ENCODE data around the gene UNC13B. TPM values are rescaled to one million over a fixed set of nuclear protein-coding genes. Genes with fewer than 3 reads are reported as not detected.

Gene UNC13B
- total and polyA plus RNA-seq, 2 of the 13 experiments (the other 11 are each of a cell fraction or from before 2014, with no cell fraction given): 14.0 to 18.3 TPM

DNA sequence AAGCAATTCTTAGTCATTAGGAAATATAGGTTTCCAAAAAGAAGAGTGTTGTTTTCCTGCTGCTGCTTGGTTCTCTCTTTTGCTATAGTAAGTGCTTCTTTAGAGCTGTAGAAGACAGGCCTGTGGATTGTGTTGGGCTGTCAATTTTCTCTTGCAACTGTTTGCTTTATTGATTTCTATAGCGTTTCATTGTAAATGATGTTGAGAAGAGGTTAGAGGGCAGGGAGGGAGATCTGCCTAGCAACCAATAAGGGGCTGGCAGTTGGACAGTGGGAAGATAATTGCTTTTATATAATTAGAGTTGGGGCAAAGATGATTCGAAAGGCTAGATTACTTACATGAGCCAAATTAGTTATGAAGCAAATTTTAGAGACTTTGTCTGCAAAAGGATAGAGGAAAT is 11.1 kb downstream of the UNC13B start (continued):
- TF ChIP-seq, protein P1, sequence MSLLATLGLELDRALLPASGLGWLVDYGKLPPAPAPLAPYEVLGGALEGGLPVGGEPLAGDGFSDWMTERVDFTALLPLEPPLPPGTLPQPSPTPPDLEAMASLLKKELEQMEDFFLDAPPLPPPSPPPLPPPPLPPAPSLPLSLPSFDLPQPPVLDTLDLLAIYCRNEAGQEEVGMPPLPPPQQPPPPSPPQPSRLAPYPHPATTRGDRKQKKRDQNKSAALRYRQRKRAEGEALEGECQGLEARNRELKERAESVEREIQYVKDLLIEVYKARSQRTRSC (CRISPR knock-in tag; IDR thresholded peaks at IDR 0.05; ENCODE audit: low read depth): no peak
- TF ChIP-seq ZNF713 (CRISPR knock-in tag; IDR thresholded peaks at IDR 0.05) (no peak), ZBTB8A (CRISPR knock-in tag; IDR thresholded peaks at IDR 0.05; ENCODE audit: borderline replicate concordance, low read depth) (no peak), FOXP1 (IDR thresholded peaks at IDR 0.05) (no peak), FOXP1 (CRISPR knock-in tag; IDR thresholded peaks at IDR 0.05) (no peak), GLMP (CRISPR knock-in tag; IDR thresholded peaks at IDR 0.05; ENCODE audit: borderline replicate concordance) (no peak), ZNF20 (CRISPR knock-in tag; IDR thresholded peaks at IDR 0.05) (no peak), ARID2 (CRISPR knock-in tag; IDR thresholded peaks at IDR 0.05; ENCODE audit: borderline replicate concordance) (no peak), MXD3 (CRISPR knock-in tag; IDR thresholded peaks at IDR 0.05) (no peak), PHF8 (CRISPR knock-in tag; IDR thresholded peaks at IDR 0.05) (no peak), NR2F2 (IDR thresholded peaks at IDR 0.05; ENCODE audit: borderline replicate concordance, low read depth) (0 out of 2 replicates have a peak, but pooled peaks have one; percentile 38), NR2F1 (CRISPR knock-in tag; IDR thresholded peaks at IDR 0.05) (peak in 1 of 2 experiments; percentile 50; a peak in 1 of 4 replicates), RFXANK (CRISPR knock-in tag; IDR thresholded peaks at IDR 0.05) (peak; percentile 96), ZNF792 (CRISPR knock-in tag; IDR thresholded peaks at IDR 0.05) (no peak), ZNF768 (CRISPR knock-in tag; IDR thresholded peaks at IDR 0.05) (no peak), EP300 (IDR thresholded peaks at IDR 0.05; ENCODE audit: low read depth in 2 of 2, low read length in 2 of 2) (no peak), EP300 (CRISPR knock-in tag; IDR thresholded peaks at IDR 0.05; ENCODE audit: borderline replicate concordance) (no peak), FOXA3 (CRISPR knock-in tag; IDR thresholded peaks at IDR 0.05) (peak; percentile 31; the same call in 1 of the 2 replicates), SRSF4 (IDR thresholded peaks at IDR 0.05; ENCODE audit: low read depth, low read length, poor library complexity, severe bottlenecking) (no peak), ZNF136 (CRISPR knock-in tag; IDR thresholded peaks at IDR 0.05; ENCODE audit: low read depth) (no peak), ZBTB21 (CRISPR knock-in tag; IDR thresholded peaks at IDR 0.05) (no peak), POGK (CRISPR knock-in tag; conservative IDR thresholded peaks at IDR 0.05) (no peak)
- TF ChIP-seq, protein P2, sequence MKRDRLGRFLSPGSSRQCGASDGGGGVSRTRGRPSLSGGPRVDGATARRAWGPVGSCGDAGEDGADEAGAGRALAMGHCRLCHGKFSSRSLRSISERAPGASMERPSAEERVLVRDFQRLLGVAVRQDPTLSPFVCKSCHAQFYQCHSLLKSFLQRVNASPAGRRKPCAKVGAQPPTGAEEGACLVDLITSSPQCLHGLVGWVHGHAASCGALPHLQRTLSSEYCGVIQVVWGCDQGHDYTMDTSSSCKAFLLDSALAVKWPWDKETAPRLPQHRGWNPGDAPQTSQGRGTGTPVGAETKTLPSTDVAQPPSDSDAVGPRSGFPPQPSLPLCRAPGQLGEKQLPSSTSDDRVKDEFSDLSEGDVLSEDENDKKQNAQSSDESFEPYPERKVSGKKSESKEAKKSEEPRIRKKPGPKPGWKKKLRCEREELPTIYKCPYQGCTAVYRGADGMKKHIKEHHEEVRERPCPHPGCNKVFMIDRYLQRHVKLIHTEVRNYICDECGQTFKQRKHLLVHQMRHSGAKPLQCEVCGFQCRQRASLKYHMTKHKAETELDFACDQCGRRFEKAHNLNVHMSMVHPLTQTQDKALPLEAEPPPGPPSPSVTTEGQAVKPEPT (CRISPR knock-in tag; IDR thresholded peaks at IDR 0.05; ENCODE audit: low read depth): no peak
- TF ChIP-seq, protein P3, sequence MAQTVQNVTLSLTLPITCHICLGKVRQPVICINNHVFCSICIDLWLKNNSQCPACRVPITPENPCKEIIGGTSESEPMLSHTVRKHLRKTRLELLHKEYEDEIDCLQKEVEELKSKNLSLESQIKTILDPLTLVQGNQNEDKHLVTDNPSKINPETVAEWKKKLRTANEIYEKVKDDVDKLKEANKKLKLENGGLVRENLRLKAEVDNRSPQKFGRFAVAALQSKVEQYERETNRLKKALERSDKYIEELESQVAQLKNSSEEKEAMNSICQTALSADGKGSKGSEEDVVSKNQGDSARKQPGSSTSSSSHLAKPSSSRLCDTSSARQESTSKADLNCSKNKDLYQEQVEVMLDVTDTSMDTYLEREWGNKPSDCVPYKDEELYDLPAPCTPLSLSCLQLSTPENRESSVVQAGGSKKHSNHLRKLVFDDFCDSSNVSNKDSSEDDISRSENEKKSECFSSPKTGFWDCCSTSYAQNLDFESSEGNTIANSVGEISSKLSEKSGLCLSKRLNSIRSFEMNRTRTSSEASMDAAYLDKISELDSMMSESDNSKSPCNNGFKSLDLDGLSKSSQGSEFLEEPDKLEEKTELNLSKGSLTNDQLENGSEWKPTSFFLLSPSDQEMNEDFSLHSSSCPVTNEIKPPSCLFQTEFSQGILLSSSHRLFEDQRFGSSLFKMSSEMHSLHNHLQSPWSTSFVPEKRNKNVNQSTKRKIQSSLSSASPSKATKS (CRISPR knock-in tag; IDR thresholded peaks at IDR 0.05): no peak
